Astrocyte (in vitro differentiated cells and primary cell): ENCODE data around the gene HERC6. TPM values are rescaled to one million over a fixed set of nuclear protein-coding genes. Genes with fewer than 3 reads are reported as not detected.
A peak's percentile ranks its signal among the peaks of the same experiment; 100 is the strongest.
"Not testable (repeated sequence)": the region's sequence is repeated elsewhere in the genome, so short reads cannot be mapped to it uniquely, and the experiment has no call there.

Experiments used
- DNase-seq: peaks from one replicate; pipeline ENCODE4 v3.0.0-alpha.2; 2010; ENCODE audit warnings: low read depth
- FAIRE-seq: peaks from 2 replicates; lab custom pipeline; 2011; peaks lifted over from hg19 to GRCh38; lab: Jason Lieb, UNC
- H2AFZ ChIP-seq: 2 replicates; pipeline ENCODE4 v1.6.0; 2012; ENCODE audit warnings: low read depth, low read length, inconsistent platforms
- H3K27ac ChIP-seq: 2 replicates; pipeline ENCODE4 v1.5.1; 2011; ENCODE audit warnings: low read depth, low read length, inconsistent platforms
- H3K27me3 ChIP-seq: 2 replicates; pipeline ENCODE4 v1.6.0; 2011; ENCODE audit warnings: low read length, inconsistent platforms; ENCODE audit not compliant: insufficient read depth
- H3K36me3 ChIP-seq: 2 replicates; pipeline ENCODE4 v1.5.1; 2011; ENCODE audit warnings: low read length, inconsistent platforms; ENCODE audit not compliant: insufficient read depth
- H3K4me1 ChIP-seq: 2 replicates; pipeline ENCODE4 v1.5.1; 2011; ENCODE audit warnings: low read length, inconsistent platforms; ENCODE audit not compliant: insufficient read depth
- H3K4me2 ChIP-seq: 2 replicates; pipeline ENCODE4 v1.6.0; 2012; ENCODE audit warnings: low read length, inconsistent platforms
- H3K4me3 ChIP-seq: 2 replicates; pipeline ENCODE4 v1.5.1; 2011; ENCODE audit warnings: low read depth, mild to moderate bottlenecking, low read length, inconsistent platforms; ENCODE audit not compliant: insufficient read depth
- H3K79me2 ChIP-seq: 2 replicates; pipeline ENCODE4 v1.6.0; 2012; ENCODE audit warnings: mild to moderate bottlenecking, low read length, inconsistent platforms; ENCODE audit not compliant: insufficient read depth
- H3K9ac ChIP-seq: 2 replicates; pipeline ENCODE4 v1.6.0; 2012; ENCODE audit warnings: mild to moderate bottlenecking, low read length, inconsistent platforms
- H3K9me3 ChIP-seq: 2 replicates; pipeline ENCODE4 v1.5.1; 2012; ENCODE audit warnings: low read depth, mild to moderate bottlenecking, low read length, inconsistent platforms; ENCODE audit not compliant: insufficient read depth
- H4K20me1 ChIP-seq: 2 replicates; pipeline ENCODE4 v1.6.0; 2012; ENCODE audit warnings: low read length, inconsistent platforms; ENCODE audit not compliant: insufficient read depth
- H3K27ac Mint-ChIP-seq: one replicate; pipeline ENCODE4 v1.8.0; 2021; ENCODE audit warnings: mild to moderate bottlenecking, mixed read lengths; ENCODE audit not compliant: unreplicated experiment
- H3K27me3 Mint-ChIP-seq: one replicate; pipeline ENCODE4 v1.8.0; 2021; ENCODE audit warnings: low read depth, mixed read lengths; ENCODE audit not compliant: unreplicated experiment
- H3K36me3 Mint-ChIP-seq: one replicate; pipeline ENCODE4 v1.8.0; 2021; ENCODE audit warnings: low read depth, mixed read lengths; ENCODE audit not compliant: unreplicated experiment
- H3K4me1 Mint-ChIP-seq: one replicate; pipeline ENCODE4 v1.8.0; 2021; ENCODE audit warnings: low read depth, mixed read lengths; ENCODE audit not compliant: unreplicated experiment
- H3K4me3 Mint-ChIP-seq: one replicate; pipeline ENCODE4 v1.8.0; 2021; ENCODE audit warnings: mild to moderate bottlenecking, moderate library complexity, mixed read lengths; ENCODE audit not compliant: unreplicated experiment
- H3K9me3 Mint-ChIP-seq: one replicate; pipeline ENCODE4 v1.8.0; 2021; ENCODE audit warnings: mild to moderate bottlenecking, mixed read lengths; ENCODE audit not compliant: unreplicated experiment
- EZH2 ChIP-seq: IDR thresholded peaks from 2 replicates; pipeline ENCODE4 v1.6.1; 2012; ENCODE audit warnings: mild to moderate bottlenecking, low read length, inconsistent platforms; ENCODE audit not compliant: insufficient read depth
- total RNA-seq: library from RNA; stranded (reverse); gene quantifications from 2 replicates; pipeline ENCODE4 v1.2.1, GENCODE V29; 2021
- TF ChIP-seq, protein P1 (sequence below): IDR thresholded peaks from 2 replicates; pipeline ENCODE4 v1.5.1; 2011; ENCODE audit warnings: low read depth, mild to moderate bottlenecking, inconsistent platforms, low read length, moderate library complexity; ENCODE audit not compliant: insufficient read depth

Gene HERC6
- total RNA-seq, 1 donor from 2014 or later: 37.3 TPM

DNA sequence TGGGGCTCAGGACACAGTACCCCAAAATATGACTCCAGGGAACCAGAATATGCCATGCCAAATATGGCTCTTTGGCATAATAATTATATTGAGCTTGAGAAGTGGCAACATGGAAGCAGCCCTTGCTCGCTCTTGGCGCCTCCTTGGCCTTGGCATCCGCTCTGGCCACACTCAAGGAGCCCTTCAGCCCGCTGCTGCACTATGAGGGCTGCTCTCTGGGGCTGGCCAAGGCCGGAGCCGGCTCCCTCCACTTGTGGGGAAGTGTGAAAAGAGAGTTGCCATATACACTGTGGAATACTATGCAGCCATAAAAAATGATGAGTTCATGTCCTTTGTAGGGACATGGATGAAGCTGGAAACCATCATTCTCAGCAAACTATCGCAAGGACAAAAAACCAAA is 18.4 kb upstream of the HERC6 start:
- Histone ChIP-seq H3K4me3 (no peak overlapping the region), H4K20me1 (no peaks in the 10 kb centered on the region), H3K36me3 (no peaks in the 10 kb centered on the region), H2AFZ (no peak overlapping the region), H3K9me3 (peaks cover 2% of the 10 kb centered on the region), H3K4me1 (no peaks in the 10 kb centered on the region), H3K4me2 (no peak overlapping the region), H3K27me3 (peaks cover 2% of the 10 kb centered on the region), H3K9ac (no peak overlapping the region), H3K27ac (no peak overlapping the region), H3K79me2 (no peaks in the 10 kb centered on the region)
- no peak overlapping the region for H3K4me3 Mint-ChIP-seq
- TF ChIP-seq, protein P1, sequence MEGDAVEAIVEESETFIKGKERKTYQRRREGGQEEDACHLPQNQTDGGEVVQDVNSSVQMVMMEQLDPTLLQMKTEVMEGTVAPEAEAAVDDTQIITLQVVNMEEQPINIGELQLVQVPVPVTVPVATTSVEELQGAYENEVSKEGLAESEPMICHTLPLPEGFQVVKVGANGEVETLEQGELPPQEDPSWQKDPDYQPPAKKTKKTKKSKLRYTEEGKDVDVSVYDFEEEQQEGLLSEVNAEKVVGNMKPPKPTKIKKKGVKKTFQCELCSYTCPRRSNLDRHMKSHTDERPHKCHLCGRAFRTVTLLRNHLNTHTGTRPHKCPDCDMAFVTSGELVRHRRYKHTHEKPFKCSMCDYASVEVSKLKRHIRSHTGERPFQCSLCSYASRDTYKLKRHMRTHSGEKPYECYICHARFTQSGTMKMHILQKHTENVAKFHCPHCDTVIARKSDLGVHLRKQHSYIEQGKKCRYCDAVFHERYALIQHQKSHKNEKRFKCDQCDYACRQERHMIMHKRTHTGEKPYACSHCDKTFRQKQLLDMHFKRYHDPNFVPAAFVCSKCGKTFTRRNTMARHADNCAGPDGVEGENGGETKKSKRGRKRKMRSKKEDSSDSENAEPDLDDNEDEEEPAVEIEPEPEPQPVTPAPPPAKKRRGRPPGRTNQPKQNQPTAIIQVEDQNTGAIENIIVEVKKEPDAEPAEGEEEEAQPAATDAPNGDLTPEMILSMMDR: no peak
- no peak for TF ChIP-seq EZH2
- DNase-seq (no peak), FAIRE-seq (no peak)
- H3K36me3 Mint-ChIP-seq: peaks cover 3% of the 10 kb centered on the region
- H3K27me3 Mint-ChIP-seq: no peaks in the 10 kb centered on the region
- peaks cover 12% of the 10 kb centered on the region for H3K9me3 Mint-ChIP-seq
- H3K4me1 Mint-ChIP-seq: no peaks in the 10 kb centered on the region
- no peak overlapping the region for H3K27ac Mint-ChIP-seq

DNA sequence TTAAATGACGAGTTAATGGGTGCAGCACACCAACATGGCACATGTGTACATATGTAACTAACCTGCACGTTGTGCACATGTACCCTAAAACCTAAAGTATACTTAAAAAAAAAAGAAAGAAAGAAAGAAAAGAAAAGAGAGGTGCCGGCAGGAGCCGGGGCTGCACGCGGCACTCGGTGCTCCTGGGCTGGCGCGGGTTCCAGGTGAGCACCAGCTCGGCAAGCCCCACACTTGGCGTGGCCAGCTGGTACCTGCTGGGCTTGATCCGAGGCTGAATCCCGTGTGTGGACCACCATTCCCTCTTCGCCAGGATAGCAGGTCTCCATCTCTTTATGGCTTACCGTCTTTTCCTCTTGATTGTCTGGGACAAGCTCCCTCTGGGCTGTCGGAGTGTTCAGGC is 17.9 kb upstream of the HERC6 start:
- Histone ChIP-seq H3K9me3 (peaks cover 2% of the 10 kb centered on the region), H3K27ac (no peak overlapping the region), H3K4me1 (no peaks in the 10 kb centered on the region), H3K79me2 (no peaks in the 10 kb centered on the region), H4K20me1 (no peaks in the 10 kb centered on the region), H3K36me3 (no peaks in the 10 kb centered on the region), H3K4me3 (no peak overlapping the region), H3K4me2 (no peak overlapping the region), H2AFZ (no peak overlapping the region), H3K27me3 (peaks cover 2% of the 10 kb centered on the region), H3K9ac (no peak overlapping the region)
- no peak overlapping the region for H3K27ac Mint-ChIP-seq
- no peaks in the 10 kb centered on the region for H3K4me1 Mint-ChIP-seq
- no peak overlapping the region for H3K4me3 Mint-ChIP-seq
- FAIRE-seq (no peak), DNase-seq (no peak)
- TF ChIP-seq EZH2: no peak
- TF ChIP-seq, protein P1: no peak
- H3K9me3 Mint-ChIP-seq: peaks cover 12% of the 10 kb centered on the region
- no peaks in the 10 kb centered on the region for H3K27me3 Mint-ChIP-seq
- H3K36me3 Mint-ChIP-seq: peaks cover 3% of the 10 kb centered on the region

DNA sequence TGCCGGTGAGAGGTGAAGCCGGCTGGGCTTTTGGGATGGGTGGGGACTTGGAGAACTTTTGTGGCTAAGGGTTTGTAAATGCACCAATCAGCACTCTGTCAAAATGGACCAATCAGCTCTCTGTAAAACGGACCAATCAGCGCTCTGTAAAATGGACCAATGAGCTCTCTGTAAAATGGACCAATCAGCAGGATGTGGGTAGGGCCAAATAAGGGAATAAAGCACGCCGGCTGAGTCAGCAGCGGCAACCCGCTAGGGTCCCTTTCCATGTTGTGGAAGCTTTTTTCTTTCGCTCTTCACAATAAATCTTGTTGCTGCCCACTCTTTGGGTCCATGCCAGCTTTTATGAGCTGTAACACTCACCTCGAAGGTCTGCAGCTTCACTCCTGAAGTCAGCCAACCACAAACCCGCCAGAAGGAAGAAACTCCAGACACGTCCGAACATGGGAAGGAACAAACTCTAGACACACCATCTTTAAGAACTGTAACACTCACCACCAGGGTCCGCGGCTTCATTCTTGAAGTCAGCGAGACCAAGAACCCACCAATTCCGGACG is 17.4 kb upstream of the HERC6 start:
- not testable (repeated sequence) for H3K36me3 ChIP-seq, H3K27ac ChIP-seq, H3K4me3 Mint-ChIP-seq, H4K20me1 ChIP-seq, H3K4me3 ChIP-seq, H3K79me2 ChIP-seq, H2AFZ ChIP-seq, H3K27ac Mint-ChIP-seq, H3K36me3 Mint-ChIP-seq, H3K27me3 ChIP-seq, H3K4me2 ChIP-seq, H3K4me1 Mint-ChIP-seq, H3K9ac ChIP-seq, H3K9me3 ChIP-seq, H3K4me1 ChIP-seq, H3K27me3 Mint-ChIP-seq, FAIRE-seq
- peaks cover 12% of the 10 kb centered on the region for H3K9me3 Mint-ChIP-seq
- peak; percentile 1 for DNase-seq
